ENCODE results near the gene SYT11.

DNA sequence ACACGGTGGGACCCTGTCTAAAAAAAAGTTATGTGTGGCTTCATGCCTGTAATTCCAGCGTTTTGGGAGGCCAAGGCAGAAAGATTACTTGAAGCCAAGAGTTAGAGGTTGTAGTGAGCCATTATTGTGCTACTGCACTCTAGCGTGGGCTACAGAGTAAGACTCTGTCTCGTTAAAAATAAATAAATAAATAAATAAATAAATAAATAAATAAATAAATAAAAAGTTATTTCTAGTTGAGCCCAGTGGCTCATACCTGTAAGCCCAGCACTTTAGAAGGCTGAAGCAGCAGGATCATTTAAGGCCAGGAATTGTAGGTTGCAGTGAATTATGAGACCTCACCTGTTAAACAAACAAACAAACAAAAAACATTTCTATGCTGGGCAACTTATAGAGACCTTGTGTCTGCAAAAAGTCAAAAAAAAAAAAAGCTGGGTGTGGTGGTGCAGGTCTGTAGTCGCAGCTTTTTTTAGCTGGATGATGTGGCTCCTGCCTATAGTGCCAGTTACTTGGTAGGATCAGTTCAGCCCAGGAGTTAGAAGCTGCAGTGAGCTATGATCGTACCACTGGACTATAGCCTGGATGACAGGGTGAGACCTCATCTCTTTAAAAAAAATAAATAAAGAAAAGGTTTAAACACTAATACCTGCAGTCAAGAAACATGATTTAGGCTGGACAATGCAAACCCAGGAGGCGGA is 27.9 kb upstream of the SYT11 start:
- TF ChIP-seq CTCF (IDR thresholded peaks at IDR 0.05) (no peak), POLR2A (IDR thresholded peaks at IDR 0.05) (no peak)
